Duodenal mucosa (tissue), 2 donors: ENCODE data around the gene TMED6.

ENCODE experiments used
- H3K27ac ChIP-seq: one replicate; pipeline ENCODE4 v1.7.0; 2013; ENCODE audit warnings: low read depth, low read length
- H3K27me3 ChIP-seq, 2 donors: one replicate each; pipeline ENCODE4 v1.7.0; 2013; ENCODE audit warnings: low read length in 2 of 2, control low read depth in 1 of 2; ENCODE audit not compliant: insufficient read depth in 2 of 2, control insufficient read depth in 1 of 2
- H3K36me3 ChIP-seq, 2 donors: one replicate each; pipeline ENCODE4 v1.7.0; 2013; ENCODE audit warnings: low read length in 2 of 2, control low read depth in 1 of 2; ENCODE audit not compliant: insufficient read depth in 2 of 2, control insufficient read depth in 1 of 2
- H3K4me1 ChIP-seq, 2 donors: one replicate each; pipeline ENCODE4 v1.7.0; 2013; ENCODE audit warnings: low read length in 2 of 2, control low read depth in 1 of 2; ENCODE audit not compliant: insufficient read depth in 2 of 2, control insufficient read depth in 1 of 2
- H3K4me3 ChIP-seq, 2 donors: one replicate each; pipeline ENCODE4 v1.7.0; 2013; ENCODE audit warnings: low read length in 2 of 2, low read depth in 1 of 2
- H3K9ac ChIP-seq, 2 donors: one replicate each; pipeline ENCODE4 v1.7.0; 2013; ENCODE audit warnings: low read length in 2 of 2, low read depth in 1 of 2
- H3K9me3 ChIP-seq, 2 donors: one replicate each; pipeline ENCODE4 v1.7.0; 2013; ENCODE audit warnings: low read length in 2 of 2, control low read depth in 1 of 2; ENCODE audit not compliant: control insufficient read depth in 1 of 2

The TMED6 gene

DNA sequence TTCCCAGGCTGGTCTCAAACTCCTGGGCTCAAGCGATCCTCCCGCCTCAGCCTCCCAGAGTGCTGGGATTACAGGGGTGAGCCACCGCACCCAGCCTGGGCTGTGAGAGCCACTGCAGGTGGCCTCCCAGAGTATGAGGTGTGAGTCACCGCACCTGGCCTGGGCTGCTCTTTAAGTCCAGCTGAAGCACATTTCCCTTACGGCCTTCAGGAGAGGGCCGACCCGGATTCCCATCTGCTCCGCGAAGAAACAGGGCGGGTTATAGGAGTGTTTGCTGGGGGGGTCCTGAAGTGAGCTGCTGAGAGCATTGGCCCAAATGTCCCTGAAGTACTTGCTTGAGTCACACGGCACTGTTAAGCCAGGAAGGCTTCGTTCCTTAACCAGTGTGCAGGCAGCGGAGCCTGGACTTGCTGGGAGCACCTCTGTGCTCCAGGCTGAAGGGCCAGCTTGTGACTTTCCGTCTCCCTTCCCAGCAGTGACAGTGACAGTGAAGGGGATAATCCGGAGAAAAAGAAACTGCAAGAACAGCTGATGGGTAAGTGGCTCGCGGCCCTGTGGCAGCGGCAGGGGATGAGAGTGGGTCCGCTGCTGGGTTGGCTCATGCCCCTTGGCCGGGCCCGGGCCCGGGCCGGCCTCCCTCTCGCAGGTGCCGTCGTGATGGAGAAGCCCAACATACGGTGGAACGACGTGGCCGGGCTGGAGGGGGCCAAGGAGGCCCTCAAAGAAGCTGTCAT, 33.2 kb downstream of the TMED6 start:
- H3K4me1 ChIP-seq, result no peaks in the 10 kb centered on the region
- H3K9ac ChIP-seq, result no peak overlapping the region
- no peaks in the 10 kb centered on the region for H3K27me3 ChIP-seq
- H3K36me3 ChIP-seq, result peaks cover 67 to 84% of the 10 kb centered on the region in 2 donors
- H3K9me3 ChIP-seq, result no peaks in the 10 kb centered on the region
- H3K27ac ChIP-seq, result no peak overlapping the region
- H3K4me3 ChIP-seq, result no peak overlapping the region

DNA sequence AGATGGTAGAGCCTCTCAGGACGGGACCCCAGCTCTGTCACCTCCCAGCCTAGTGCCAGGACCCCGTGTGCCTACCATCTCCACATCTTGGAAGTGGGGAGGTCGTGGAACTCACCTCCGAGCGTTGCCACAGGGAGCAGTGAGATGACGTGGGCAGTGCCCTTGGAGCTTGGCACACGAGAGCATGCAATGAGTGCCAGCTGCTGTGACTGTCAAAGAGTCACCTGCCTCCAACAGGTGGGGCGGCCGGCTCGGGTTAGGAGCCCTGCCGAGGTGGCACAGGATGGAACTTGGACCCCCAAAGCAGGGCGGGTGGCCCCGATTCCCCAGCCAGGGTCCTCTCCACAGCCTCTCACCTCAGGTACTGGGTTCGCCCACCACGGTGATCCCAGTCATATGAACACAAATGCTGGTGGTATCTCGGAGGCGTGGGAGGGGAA, 35.0 kb downstream of the TMED6 start:
- Histone ChIP-seq H3K36me3 (peaks cover 53 to 67% of the 10 kb centered on the region in 2 donors), H3K27me3 (no peaks in the 10 kb centered on the region), H3K9ac (no peak overlapping the region), H3K9me3 (no peaks in the 10 kb centered on the region), H3K4me1 (peaks cover 5 to 6% of the 10 kb centered on the region in 2 donors), H3K4me3 (no peak overlapping the region), H3K27ac (no peak overlapping the region)

DNA sequence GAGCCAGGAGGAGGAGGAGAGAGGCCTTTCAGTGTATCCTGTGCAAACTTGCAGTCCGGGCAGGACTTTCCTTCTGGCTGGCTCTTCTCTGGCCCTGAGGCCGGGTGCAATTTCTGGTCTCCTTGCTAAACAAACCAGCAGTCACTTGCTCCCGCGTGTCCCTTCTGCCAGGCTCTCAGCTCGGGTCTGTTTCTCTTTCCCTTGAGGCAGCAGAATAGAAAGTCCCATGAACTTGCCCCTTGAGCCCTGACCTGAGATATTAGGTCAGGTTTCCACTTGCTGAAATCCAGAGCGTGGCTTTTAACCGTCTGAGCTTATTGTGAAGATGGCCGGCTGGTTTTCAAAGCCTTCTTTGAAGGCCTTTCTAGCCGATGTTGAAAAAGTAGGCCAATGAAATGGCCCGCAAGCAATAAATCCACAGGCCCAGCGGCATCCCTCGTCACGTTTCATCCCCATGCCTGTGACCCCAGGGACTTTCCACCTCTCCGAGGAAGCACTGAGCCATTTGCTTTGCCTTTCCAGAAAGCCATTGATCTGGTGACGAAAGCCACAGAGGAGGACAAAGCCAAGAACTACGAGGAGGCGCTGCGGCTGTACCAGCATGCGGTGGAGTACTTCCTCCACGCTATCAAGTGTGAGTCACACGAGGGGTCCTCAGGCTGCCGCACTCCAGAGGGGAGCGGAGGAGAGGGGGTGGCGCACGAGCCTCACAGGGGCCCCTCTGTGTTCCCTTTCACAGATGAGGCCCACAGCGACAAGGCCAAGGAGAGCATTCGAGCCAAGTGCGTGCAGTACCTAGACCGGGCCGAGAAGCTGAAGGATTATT, 35.9 kb downstream of the TMED6 start:
- H3K9ac ChIP-seq, result no peak overlapping the region
- no peaks in the 10 kb centered on the region for H3K27me3 ChIP-seq
- peaks cover 45 to 58% of the 10 kb centered on the region in 2 donors for H3K36me3 ChIP-seq
- H3K4me1 ChIP-seq, result peaks cover 5 to 6% of the 10 kb centered on the region in 2 donors
- no peak overlapping the region for H3K27ac ChIP-seq
- H3K9me3 ChIP-seq, result no peaks in the 10 kb centered on the region
- H3K4me3 ChIP-seq, result no peak overlapping the region

DNA sequence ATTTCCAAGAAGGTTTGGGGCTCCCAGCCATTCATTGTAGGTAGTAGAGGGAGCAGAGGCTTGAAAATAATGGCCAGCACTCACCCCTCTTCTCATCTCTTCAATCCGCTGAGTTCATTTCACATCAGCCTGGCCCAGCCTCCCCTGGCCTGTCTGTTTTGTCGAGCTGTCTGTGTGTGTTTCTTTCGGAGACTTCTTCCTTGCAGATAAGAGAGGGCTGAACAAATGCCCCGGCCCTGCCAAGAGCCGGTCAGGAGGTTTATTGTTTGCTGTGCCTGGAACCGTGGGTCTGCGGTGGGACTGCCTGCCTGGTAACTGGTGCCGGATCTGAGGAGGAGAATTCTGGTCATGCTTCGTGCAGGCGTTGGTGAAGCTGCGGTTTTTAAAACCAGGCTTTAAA, 37.1 kb downstream of the TMED6 start:
- Histone ChIP-seq H3K9ac (no peak overlapping the region), H3K27ac (no peak overlapping the region)

DNA sequence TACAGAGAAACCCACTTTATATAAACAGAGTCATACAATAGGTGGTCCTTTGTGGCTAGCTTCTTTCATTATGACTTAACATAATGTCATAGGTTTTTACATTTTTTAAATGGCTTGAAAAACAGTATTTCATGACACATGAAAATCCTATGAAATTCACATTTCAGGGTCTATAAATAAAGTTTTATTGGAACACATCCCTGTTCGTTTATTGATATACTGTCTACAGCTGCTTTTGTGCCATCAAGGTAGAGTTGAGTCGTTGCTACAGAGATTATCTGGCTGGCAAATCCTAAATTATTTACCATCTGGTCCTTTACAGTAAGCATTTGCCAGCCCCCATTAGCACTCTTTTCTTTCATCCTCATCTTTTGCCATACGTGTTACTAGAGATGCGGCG, 38.1 kb downstream of the TMED6 start:
- peaks cover 25 to 36% of the 10 kb centered on the region in 2 donors for H3K36me3 ChIP-seq

More for the DNA sequence above, 37.1 kb downstream of the TMED6 start:
- H3K4me3 ChIP-seq, result no peak overlapping the region
- H3K27me3 ChIP-seq, result no peaks in the 10 kb centered on the region
- no peaks in the 10 kb centered on the region for H3K9me3 ChIP-seq
- H3K4me1 ChIP-seq, result peaks cover 9% of the 10 kb centered on the region in 2 donors
- peaks cover 35 to 46% of the 10 kb centered on the region in 2 donors for H3K36me3 ChIP-seq

DNA sequence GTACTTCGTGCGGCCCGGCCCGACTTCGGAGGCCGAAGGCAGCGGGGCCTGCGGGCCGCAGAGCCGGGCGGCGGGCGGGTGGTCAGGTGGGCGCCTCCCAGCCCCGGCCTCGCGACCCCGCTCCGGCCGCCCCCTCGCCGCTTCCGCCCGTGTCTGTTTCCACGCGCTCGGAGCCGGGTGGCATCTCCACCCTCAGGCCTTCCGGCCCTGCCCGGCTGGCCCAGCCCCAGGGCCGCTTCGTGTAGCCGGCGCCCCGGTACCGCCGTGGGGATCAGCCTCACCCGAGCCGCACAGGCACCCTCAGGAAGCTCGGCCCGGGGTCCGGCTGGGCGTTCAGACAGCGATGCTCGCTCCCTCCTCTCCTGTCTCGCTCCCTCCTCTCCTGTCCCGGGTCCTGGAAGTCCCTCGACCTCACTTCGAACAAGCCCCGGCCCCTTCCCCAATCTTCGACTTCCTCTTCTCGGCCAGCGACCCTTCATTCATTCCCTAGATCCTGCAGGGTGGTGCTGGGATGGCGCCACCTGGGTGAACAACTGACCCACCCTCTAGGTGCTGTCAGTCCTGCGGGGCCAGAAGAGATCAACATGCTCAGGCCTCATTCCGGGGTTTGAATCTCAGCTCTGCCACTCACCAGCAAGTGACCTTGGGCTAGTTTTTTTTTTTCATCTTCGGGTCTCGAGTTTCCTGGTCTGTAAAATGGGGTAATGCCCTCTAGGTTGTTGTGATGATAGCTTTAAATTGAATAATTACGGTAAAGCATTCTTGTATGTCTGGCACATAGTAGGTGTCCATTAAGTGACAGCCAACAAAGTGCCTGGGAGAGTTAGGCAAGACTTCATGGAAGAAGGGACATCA, 39.8 kb downstream of the TMED6 start:
- Histone ChIP-seq H3K9ac (peak overlapping the region; percentile 71 to 92), H3K36me3 (peaks cover 19 to 25% of the 10 kb centered on the region in 2 donors), H3K4me3 (peak overlapping the region; percentile 78 to 89), H3K27me3 (no peaks in the 10 kb centered on the region), H3K27ac (peak overlapping the region; percentile 85), H3K4me1 (peaks cover 9% of the 10 kb centered on the region in 2 donors), H3K9me3 (no peaks in the 10 kb centered on the region)

More for the DNA sequence above, 38.1 kb downstream of the TMED6 start:
- H3K9ac ChIP-seq, result no peak overlapping the region
- H3K9me3 ChIP-seq, result no peaks in the 10 kb centered on the region
- no peak overlapping the region for H3K27ac ChIP-seq
- H3K4me1 ChIP-seq, result peaks cover 9% of the 10 kb centered on the region in 2 donors
- no peak overlapping the region for H3K4me3 ChIP-seq
- no peaks in the 10 kb centered on the region for H3K27me3 ChIP-seq

DNA sequence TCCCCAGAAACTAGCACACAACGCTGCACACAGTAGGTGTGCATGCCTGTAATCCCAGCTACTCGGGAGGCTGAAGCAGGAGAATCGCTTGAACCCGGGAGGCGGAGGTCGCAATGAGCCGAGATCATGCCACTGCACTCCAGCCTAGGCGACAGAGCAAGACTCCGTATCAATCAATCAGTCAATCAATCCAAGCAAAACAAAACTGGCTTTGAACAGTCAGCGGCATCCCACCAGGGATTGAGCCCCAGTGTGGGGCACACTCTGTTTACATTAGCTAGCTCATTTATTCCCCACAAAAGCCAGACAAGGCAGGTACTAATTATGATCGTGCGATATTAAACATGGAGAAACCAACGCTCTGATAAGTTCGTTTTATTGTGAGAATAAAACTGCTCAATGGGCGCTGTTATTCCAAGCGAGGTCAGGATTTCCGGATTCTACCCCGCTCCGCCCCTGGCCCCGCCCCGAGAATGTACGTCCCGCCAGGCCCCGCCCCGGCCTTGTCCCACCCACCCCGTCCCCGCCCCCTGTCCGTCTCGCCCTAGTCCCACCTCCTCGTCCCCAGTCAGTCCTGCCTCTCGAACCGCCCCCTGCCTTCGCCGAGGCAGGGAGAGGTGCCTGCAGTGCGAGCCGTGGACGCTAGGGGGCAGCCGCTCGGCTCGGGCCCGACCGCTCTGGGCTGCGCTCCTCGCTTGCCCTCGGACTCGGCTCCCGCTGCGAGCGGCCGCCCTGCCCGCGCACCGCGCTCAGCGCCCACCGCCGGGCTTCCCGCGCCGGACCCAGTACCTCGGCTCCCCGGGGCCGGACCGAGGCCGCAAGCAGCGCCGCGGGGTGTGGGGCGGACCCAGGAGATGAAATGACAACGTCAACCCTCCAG, 40.7 kb downstream of the TMED6 start, which contains the start of gene VPS4A:
TSS of gene VPS4A (plus strand) at position 698 of the 880 bp plus-strand sequence. CDS start at position 860, 162 bp downstream.
- H3K9me3 ChIP-seq, result no peaks in the 10 kb centered on the region
- peak within 1 kb of the TSS; percentile 71 to 92 for H3K9ac ChIP-seq
- H3K27ac ChIP-seq, result peak within 1 kb of the TSS; percentile 85
- H3K4me1 ChIP-seq, result peaks cover 9% of the 10 kb centered on the region in 2 donors
- no peaks in the 10 kb centered on the region for H3K27me3 ChIP-seq
- H3K4me3 ChIP-seq, result peak within 1 kb of the TSS; percentile 78 to 89
- H3K36me3 ChIP-seq, result peaks cover 10 to 16% of the 10 kb centered on the region in 2 donors

DNA sequence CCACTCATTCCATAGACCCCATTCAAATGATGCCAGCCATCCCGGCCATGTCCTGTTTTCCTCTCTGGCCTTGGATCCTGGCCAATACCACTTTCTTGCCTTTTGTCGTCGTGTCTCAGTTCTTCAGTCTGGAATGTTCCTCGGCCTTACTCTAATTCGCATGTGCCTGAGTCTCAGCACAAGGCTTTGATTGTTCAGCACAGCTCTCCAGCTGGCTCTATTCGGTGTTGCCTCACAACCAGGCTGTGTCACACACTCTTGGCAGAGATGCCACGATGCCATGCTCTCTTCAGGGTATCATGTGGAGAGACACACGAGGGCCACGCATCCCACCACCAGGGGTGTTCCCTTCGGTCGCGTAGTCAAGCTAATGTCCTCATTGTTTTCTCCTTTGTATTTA, 42.3 kb downstream of the TMED6 start:
- Histone ChIP-seq H3K27ac (no peak overlapping the region), H3K36me3 (peaks cover 2 to 6% of the 10 kb centered on the region in 2 donors), H3K4me3 (no peak overlapping the region)

DNA sequence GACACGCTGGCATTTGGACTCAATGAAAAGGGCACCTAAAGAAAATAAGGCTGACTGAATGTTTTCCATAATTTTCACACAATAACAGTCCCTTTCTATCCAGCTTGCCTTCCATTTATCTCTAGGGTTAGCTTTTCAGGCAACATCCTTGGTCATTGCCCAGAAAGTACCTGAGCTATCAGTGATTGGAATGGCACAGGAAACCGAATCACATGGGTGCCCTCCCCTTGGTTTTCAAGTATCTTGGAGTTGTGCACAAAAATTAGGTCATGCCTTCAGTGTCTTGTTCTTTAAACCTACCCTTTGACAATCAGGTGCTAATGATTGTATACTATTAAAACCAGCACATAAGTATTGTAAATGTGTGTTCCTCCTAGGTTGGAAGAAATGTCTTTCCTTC, 43.7 kb downstream of the TMED6 start:
- Histone ChIP-seq H3K4me1 (peaks cover 9% of the 10 kb centered on the region in 2 donors), H3K9ac (no peak overlapping the region)

More for the DNA sequence above, 42.3 kb downstream of the TMED6 start:
- Histone ChIP-seq H3K9me3 (no peaks in the 10 kb centered on the region), H3K4me1 (peaks cover 9% of the 10 kb centered on the region in 2 donors), H3K27me3 (no peaks in the 10 kb centered on the region), H3K9ac (no peak overlapping the region)

More for the DNA sequence above, 43.7 kb downstream of the TMED6 start:
- no peak overlapping the region for H3K4me3 ChIP-seq
- H3K27ac ChIP-seq, result no peak overlapping the region
- peaks cover 0 to 3% of the 10 kb centered on the region in 2 donors for H3K36me3 ChIP-seq
- H3K9me3 ChIP-seq, result no peaks in the 10 kb centered on the region
- H3K27me3 ChIP-seq, result no peaks in the 10 kb centered on the region
